HL-60/S4 treated with phorbol 12-myristate 13-acetate at 8.2 ng/mL for 4 days and 3 days (cell line): Measurements from ENCODE around the gene PLCB2.

Experiments
- in situ Hi-C: fragments of 300-500 bp; cut with MboI; formaldehyde crosslinking; loops from 2 replicates; pipeline ENCODE4 v1.15.0; 2022; ENCODE audit warnings: low sequenced_read_pairs

The PLCB2 gene

GRCh38 chr15:40328176-40328575 is 20.4 kb upstream of the PLCB2 start:
- in situ Hi-C loops = no loop called here

GRCh38 chr15:40327457-40327856 is 19.7 kb upstream of the PLCB2 start:
- in situ Hi-C loops = no loop called here

- in situ Hi-C loops = no loop called here
Measured at GRCh38 chr15:40325700-40326099, 18.0 kb upstream of the PLCB2 start.

- in situ Hi-C loops = no loop called here
Measured at GRCh38 chr15:40325188-40325587, 17.5 kb upstream of the PLCB2 start.

- in situ Hi-C loops = no loop called here
Measured at GRCh38 chr15:40323953-40324937, 16.5 kb upstream of the PLCB2 start.

- in situ Hi-C loops = no loop called here
Measured at GRCh38 chr15:40323239-40323952, 15.7 kb upstream of the PLCB2 start, which contains the start of gene INAFM2. INAFM2 (plus strand) TSS chr15:40323692; CDS start chr15:40324056, 364 bp downstream.

- in situ Hi-C loops = no loop called here
Measured at GRCh38 chr15:40322531-40323238, 14.9 kb upstream of the PLCB2 start.

- in situ Hi-C loops = no loop called here
Measured at GRCh38 chr15:40320931-40321371, 13.2 kb upstream of the PLCB2 start.

- in situ Hi-C loops = no loop called here
Measured at GRCh38 chr15:40320409-40320808, 12.7 kb upstream of the PLCB2 start.

- in situ Hi-C loops = no loop called here
Measured at GRCh38 chr15:40317580-40317979, 9.8 kb upstream of the PLCB2 start.

- in situ Hi-C loops = no loop called here
Measured at GRCh38 chr15:40316931-40317330, 9.2 kb upstream of the PLCB2 start.

- in situ Hi-C loops = no loop called here
Measured at GRCh38 chr15:40314723-40315276, 7.1 kb upstream of the PLCB2 start.

GRCh38 chr15:40313531-40314398 is 6.0 kb upstream of the PLCB2 start:
- in situ Hi-C loops = no loop called here

- in situ Hi-C loops = no loop called here
Measured at GRCh38 chr15:40312370-40313158, 4.8 kb upstream of the PLCB2 start.

GRCh38 chr15:40310993-40311392 is 3.3 kb upstream of the PLCB2 start:
- in situ Hi-C loops = no loop called here

GRCh38 chr15:40310001-40310959 is 2.5 kb upstream of the PLCB2 start:
- in situ Hi-C loops = no loop called here

GRCh38 chr15:40309344-40309862 is 1.7 kb upstream of the PLCB2 start:
- in situ Hi-C loops = no loop called here

- in situ Hi-C loops = no loop called here
Measured at GRCh38 chr15:40306908-40307307, 827 bp downstream of the PLCB2 start.
